ENCODE results near the gene CCSER1. TPM values are rescaled to one million over a fixed set of nuclear protein-coding genes. Genes with fewer than 3 reads are reported as not detected.
"Not testable (repeated sequence)": the region's sequence is repeated elsewhere in the genome, so short reads cannot be mapped to it uniquely, and the experiment has no call there.

Gene CCSER1
- total and polyA plus RNA-seq, 2 experiments from 2014 or later = 2.9 to 3.4 TPM

GRCh38 chr4:91089178-91089577 is 962.0 kb downstream of the CCSER1 start (continued):
- TF ChIP-seq CTCF (conservative IDR thresholded peaks at IDR 0.05; ENCODE audit: low read depth in 2 of 2) (no peak), CREB1 (CRISPR knock-in tag; IDR thresholded peaks at IDR 0.05; ENCODE audit: low read depth) (no peak), ZNF114 (CRISPR knock-in tag; IDR thresholded peaks at IDR 0.05) (no peak), ZNF331 (CRISPR knock-in tag; IDR thresholded peaks at IDR 0.05; ENCODE audit: low read depth) (no peak)

GRCh38 chr4:91092398-91092980 is 965.3 kb downstream of the CCSER1 start:
- no peak overlapping the region for H3K27ac ChIP-seq (ENCODE audit: low read depth)
- DNase-seq (ENCODE audit: low spot score) = no peak
- peaks cover 3% of the 10 kb centered on the region; the same call in 1 of the 2 replicates for H3K9me2 ChIP-seq (ENCODE audit: insufficient read depth)
- H3K79me2 ChIP-seq (replicated peaks; ENCODE audit: insufficient read depth) = no peaks in the 10 kb centered on the region
- TF ChIP-seq ETS1 (IDR thresholded peaks at IDR 0.05) (no peak), EZH2phosphoT487 (IDR thresholded peaks at IDR 0.05; ENCODE audit: unreplicated experiment) (no peak), CTCF (conservative IDR thresholded peaks at IDR 0.05; ENCODE audit: low read depth in 2 of 2) (peak in 1 of 2 experiments; percentile 50; a peak in 2 of 4 replicates), ZNF462 (CRISPR knock-in tag; IDR thresholded peaks at IDR 0.05) (no peak), ZNF331 (CRISPR knock-in tag; IDR thresholded peaks at IDR 0.05; ENCODE audit: low read depth) (no peak), POLR2AphosphoS5 (IDR thresholded peaks at IDR 0.05; ENCODE audit: low read depth) (no peak)
- Mint-ChIP-seq H3K4me1 (peaks cover 10% of the 10 kb centered on the region), H3K27me3 (ENCODE audit: insufficient read depth, low read depth, poor library complexity) (no peaks in the 10 kb centered on the region), H3K9me3 (peaks cover 32% of the 10 kb centered on the region), H3K27ac (no peak overlapping the region), H3K36me3 (ENCODE audit: low read depth) (peaks cover 35% of the 10 kb centered on the region), H3K4me3 (no peak overlapping the region)
- peaks cover 13% of the 10 kb centered on the region for H3K4me1 ChIP-seq (ENCODE audit: insufficient read depth)
- no peak overlapping the region for H3K4me2 ChIP-seq
- no peaks in the 10 kb centered on the region for H3K27me3 ChIP-seq (ENCODE audit: insufficient read depth)
- H3F3A ChIP-seq (replicated peaks; ENCODE audit: low read depth) = no peaks in the 10 kb centered on the region
- H3K4me3 ChIP-seq = no peak overlapping the region
- no peak for ATAC-seq
- H3K36me3 ChIP-seq (ENCODE audit: insufficient read depth) = no peaks in the 10 kb centered on the region; the same call in 1 of the 2 replicates
- H4K20me1 ChIP-seq (replicated peaks; ENCODE audit: insufficient read depth) = no peaks in the 10 kb centered on the region
- H2AFZ ChIP-seq = no peak overlapping the region

GRCh38 chr4:91094220-91094619 is 967.0 kb downstream of the CCSER1 start:
- H3K4me1 Mint-ChIP-seq; DNase-seq (ENCODE audit: low spot score); H3K27ac ChIP-seq (ENCODE audit: low read depth); H3F3A ChIP-seq (replicated peaks; ENCODE audit: low read depth); H4K20me1 ChIP-seq (replicated peaks; ENCODE audit: insufficient read depth); H3K9me2 ChIP-seq (ENCODE audit: insufficient read depth); ATAC-seq; H3K4me3 Mint-ChIP-seq; H3K27ac Mint-ChIP-seq; H3K4me2 ChIP-seq; H2AFZ ChIP-seq; H3K27me3 ChIP-seq (ENCODE audit: insufficient read depth); H3K27me3 Mint-ChIP-seq (ENCODE audit: insufficient read depth, low read depth, poor library complexity); H3K4me3 ChIP-seq; H3K4me1 ChIP-seq (ENCODE audit: insufficient read depth); H3K79me2 ChIP-seq (replicated peaks; ENCODE audit: insufficient read depth); H3K36me3 ChIP-seq (ENCODE audit: insufficient read depth): not testable (repeated sequence)
- Mint-ChIP-seq H3K9me3 (peaks cover 38% of the 10 kb centered on the region), H3K36me3 (ENCODE audit: low read depth) (peaks cover 41% of the 10 kb centered on the region)
